Activated CD4-positive, alpha-beta T cell treated with anti-CD3 and anti-CD28 coated beads, Interleukin-2, amount 50 U/mL, for 1 hour (primary cell): ENCODE data around the gene TTC12.

ENCODE experiments used
- DNase-seq: peaks from one replicate; pipeline ENCODE4 v3.0.0-alpha.2; 2020

The TTC12 gene

DNA sequence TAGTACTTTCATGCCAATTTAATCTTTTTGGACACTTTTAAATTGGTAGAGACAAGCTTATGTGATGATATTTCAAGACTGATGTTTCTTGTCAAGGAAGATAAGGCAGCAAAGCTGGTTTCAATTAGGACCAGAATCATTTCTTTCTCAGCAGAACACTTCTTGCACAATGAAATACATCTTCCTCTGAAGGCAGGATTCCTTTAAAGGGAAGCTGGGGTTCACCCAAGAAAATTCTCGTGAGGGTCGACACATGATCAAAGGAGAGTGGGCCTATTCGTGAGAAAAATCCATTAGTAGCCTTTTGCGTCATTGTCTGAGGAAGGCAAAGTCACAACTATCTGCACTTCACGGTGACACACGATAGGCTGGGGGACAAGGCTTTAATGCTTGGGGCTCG lies 17.6 kb downstream of the TTC12 start:
- DNase-seq, result no peak

DNA sequence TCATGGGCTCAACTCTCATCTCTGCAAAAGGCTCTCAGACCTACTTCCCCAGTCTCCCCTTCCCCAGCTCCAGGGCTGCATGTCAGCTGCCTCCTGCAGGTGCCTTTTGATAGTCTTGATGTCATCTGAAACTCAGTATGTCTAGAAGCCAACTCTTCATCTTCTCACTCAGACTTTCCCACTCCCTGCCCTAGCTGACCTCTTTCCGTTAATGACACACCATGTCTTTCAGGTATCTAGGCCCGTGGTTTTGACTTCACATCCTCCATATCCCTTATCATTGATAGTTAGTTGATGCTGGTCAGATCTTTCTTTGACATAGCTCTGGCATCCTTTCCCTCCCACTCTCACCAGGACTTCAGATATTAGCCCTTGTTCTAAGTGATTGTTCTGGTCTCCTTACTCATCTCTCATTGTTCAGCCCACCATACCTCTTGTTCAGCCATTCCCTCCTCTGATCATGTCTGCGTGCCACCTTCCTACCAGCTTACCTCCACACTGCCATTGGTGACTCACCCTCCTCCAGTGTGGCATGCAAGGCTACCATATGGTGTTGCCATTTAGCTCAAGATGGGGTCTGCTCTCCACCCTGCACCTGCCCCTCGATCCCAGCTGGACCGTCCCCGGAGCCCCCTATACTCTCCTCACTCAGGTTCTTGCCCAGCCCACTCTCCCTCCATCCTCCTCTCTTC lies 18.4 kb downstream of the TTC12 start:
- DNase-seq, result no peak

DNA sequence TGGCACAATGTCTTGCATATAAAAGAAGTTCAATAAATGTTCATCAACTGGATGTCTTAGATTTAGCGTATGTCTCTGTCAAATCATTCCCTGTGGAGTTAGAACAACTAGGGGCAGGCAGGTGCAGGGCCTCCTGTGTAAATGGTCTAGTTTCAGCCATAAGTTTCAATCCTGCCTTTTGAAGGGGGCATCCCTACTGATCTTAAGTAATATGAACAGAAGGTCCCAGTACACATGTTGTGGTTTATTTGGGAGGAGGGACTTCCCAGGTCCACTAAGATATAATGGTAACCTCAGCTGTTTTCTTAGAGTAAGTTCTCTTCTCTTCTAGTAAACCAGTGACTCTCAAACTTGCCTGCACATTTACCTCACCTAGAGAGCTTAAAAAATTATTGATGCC lies 19.8 kb downstream of the TTC12 start:
- no peak for DNase-seq

DNA sequence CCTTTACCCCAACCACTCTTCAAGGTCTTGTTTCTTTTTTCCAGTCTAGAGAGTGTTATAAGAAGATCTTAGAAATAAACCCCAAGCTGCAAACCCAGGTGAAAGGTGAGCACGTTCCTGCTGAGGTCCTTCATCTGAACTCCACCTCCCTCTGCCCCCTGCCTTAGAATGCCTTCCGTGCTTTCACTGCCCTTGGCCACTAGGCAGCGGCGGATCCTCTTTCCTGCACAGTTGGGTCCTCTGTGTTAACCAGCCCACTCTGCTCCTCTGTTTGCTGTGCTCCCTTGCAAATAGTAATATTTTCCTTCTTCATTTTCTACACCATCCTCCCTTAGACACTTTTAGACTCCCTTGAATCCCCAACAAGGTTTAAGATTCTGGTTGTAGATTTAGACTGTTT lies 24.3 kb downstream of the TTC12 start:
- DNase-seq, result no peak

DNA sequence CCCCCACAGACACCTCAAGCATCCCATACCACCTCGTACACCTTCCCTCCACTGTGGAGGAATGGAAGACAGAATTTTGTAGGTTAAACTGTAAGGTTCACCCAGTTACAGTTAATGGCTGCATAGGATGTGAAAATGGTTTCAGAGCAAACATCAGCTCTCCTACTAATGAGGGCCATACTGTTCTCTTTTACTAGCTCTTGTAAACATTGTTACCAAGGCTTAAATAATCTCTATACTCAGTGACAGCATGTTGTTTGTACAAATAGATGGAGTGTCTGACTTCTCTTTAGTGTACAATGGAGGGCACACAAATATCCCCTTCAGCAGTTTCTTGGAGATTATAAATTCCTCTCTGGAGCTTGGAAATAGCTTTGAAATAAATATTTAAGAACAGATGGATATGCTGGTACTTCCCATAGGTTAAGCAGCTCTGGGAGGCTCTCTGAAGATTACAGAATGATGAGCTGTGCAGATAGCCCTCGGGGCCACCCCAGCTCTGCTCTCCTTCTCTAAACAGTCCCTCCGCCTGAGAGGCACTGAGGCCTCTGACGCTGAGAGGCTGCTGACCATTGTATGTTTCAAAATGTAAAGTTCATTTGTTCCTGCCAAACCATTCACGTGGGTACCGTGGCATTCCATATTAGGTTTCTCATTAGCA lies 25.7 kb downstream of the TTC12 start:
- DNase-seq, result no peak

DNA sequence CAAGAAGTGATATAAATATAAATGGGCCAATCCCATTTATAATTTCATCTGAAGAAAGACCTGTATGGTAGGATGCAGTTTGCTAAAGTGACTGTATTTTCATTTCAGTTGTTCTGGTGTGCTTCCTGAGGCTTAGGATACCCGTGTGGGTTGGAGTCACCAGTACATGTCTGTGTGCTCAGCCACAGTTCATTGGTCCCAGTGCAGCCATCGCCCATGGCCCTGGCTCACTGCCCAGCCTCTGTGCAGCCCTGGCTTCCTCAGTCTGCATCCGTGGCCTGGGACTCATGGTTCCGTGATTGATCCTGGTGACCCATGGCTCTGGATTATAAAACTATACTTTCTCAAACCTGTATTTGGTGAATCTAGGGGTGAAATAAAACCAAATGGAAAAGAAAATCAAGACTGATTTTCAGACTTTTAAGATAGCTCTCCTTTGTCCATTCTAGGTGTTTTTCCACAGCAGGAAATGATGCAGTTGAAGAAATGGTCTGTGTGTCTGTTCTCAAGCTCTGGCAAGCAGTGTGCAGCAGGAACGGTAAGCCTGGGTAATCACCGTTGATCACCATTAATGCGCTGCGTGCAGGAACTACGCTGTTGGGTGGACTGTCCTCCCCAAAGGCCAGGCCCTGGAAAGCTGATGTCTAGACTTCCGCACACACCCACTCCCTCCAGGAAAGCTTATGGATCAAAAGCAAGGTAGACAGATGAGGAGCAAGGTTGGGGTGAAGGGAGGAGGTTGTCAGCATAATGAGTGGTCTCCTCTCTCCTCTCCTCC lies 27.2 kb downstream of the TTC12 start:
- no peak for DNase-seq

DNA sequence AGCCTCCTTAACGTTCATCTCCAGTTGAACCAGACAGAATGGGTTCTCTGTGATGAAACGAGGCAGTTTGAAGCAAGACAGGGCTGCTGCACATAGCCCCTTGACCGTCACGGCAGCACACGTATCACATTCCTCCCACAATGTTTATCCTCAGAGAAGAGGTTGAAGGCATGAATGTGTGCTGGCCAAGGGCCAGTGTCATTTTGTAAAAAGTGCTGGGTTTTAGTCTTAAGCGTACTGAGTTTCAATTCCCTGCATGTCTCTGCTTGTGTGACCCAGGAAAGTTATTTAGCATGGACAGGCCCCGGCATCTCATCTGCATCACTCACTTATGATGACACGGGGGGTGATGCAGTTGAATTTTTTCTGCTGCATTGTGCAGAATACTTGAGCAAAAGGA lies 31.6 kb downstream of the TTC12 start:
- no peak for DNase-seq

DNA sequence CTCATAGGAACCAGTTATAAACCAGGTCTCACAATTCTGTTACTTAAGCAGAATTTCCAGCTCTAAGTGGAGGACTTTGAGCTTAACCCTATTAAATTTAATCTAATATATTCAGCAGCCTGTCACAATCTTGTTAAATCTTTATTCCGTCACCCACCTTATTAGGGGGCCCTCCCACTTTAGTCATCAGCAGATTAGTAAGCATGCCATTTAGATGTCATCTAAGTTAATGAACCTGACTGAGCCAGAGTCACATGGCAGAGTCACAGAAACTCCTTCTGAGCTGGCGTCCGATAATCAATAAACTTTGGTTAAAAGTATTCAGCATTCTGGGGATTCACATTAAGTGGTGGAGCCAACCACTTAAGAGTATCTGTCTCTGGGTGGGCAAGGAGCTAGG lies 35.1 kb downstream of the TTC12 start:
- no peak for DNase-seq

DNA sequence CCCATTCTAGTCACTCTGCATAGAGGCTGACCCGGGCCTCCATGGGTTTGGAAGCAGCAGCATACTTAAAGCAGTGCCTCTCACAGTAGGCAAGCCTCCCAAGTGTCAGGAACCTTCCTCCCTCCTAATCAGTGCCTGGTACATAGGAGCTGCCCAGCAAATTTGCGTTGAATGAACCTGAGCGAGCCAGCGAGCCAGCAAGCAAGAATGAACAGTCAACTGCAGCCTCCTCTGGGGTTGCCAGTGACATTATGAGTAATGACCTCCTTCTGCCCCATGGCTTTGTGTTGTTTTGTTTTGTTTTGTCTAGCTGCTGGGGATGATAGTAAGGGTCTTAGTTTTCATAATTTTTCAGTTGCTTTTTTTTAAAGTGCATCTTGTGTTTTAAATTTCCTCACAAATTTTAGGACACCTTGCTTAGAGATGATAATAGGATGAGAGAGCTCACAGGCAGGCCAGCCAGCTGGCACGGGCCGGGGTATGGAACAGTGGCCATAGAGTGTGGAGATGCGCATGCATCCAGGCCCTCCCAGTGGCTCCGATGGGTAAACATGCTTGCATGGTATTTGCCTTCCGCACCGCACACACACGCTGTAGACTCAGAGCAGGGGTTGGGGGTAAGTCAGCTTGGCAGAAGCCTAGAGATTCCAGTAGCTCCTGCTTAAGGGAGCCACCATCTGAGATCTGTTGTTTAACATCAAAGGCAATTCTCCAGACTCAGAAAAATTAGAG lies 36.1 kb downstream of the TTC12 start:
- DNase-seq, result no peak

DNA sequence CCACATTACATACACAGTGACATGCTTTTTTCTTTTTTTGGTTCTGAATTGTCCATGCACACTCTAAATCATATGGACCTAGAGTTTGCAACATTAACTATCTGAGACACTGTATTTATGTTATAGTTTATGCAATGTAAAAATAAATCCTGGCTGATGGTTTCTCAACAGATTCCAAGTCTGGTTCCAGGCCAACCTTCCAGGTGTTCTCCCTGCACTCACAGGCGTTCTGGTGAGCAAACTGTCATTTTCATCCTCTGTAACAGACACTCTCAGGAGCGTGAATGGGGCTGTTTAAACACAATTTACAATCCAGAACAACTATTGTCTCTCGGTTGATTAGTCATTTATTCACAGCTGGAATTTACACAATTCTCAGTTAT lies 36.7 kb downstream of the TTC12 start:
- no peak for DNase-seq

DNA sequence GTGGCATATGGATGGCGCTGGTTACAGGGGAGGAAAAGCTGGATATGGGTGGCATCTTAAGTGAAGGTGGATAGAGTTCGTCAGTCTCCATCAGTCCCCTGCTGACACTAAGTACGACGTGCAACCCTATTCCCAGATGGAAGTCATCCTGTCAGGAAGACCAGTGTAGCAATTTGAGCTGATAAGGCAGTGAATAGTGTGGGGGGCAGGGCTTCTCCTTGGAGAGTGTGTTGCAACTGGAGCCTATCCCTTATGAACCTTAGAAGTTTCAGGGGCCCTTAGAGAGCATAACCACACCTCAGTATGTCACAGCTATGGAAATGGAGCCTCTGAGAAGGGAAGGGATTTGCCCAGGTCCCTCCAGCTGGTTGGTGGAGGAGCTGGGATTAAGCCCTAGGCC lies 37.1 kb downstream of the TTC12 start:
- no peak for DNase-seq

DNA sequence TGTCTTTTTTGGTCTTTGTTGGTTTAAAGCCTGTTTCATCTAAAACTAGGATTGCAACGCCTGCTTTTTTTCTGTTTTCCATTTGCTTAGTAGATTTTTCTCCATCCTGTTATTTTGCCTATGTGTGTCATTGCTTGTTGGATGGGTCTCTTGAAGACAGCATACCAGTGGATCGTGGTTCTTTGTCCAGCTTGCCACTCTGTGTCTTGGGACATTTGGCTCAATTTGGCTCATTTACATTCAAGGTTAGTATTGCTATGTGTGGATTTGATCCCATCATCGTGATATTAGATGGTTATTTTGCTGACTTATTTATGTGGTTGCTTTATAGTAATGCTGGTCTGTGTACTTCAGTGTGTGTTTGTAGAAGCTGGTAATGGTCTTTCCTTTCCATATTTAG lies 41.8 kb downstream of the TTC12 start:
- no peak for DNase-seq

DNA sequence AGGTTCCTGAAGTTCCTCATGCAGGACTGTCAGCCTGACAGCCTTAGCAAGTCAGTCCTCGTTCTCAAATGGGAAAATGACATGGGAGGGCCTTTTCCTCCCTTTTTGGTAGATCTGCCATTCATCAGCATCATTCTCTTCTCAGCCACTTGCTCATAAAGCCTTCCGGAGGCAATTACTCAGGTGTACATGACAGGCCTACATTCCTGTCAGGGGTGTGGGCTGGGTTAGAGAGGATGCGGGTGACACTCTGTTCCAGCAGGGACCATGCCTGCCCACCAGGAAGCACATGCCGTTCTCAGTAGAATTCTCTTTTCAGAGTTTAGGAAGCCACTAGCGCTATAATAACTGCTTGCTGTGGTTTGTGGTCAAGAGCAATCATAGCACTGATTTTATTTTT lies 49.0 kb downstream of the TTC12 start:
- DNase-seq, result no peak

DNA sequence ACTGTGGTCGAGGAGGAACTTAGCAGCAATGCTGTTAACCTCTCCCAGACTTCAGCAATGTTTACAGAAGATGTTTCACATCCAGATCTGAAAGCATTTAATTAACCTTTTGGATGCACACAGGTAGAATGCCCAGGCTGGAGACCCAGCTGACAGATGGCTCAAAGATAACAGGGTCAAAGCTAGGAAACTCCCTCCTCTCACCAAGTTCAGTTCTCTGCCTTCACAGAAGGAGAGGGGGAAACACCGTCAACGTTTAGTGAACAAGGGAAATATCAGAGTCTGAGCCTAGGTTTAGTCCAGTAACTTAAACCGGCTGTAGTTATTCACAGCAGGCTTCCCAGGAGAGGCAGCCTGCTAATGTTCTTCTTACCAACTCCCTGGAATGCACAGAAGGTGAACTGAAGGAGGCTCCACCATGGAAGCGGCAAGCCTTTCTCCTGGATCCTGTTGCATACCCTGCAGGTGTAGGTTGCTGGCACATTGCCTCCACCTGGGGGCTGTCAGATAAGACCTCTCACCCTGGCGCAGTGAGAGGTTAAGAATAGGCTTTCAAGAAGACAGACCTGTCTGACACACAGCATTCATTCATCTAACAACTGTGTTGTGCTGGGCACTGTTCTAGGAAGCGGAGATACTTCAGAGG lies 49.7 kb downstream of the TTC12 start:
- no peak for DNase-seq

DNA sequence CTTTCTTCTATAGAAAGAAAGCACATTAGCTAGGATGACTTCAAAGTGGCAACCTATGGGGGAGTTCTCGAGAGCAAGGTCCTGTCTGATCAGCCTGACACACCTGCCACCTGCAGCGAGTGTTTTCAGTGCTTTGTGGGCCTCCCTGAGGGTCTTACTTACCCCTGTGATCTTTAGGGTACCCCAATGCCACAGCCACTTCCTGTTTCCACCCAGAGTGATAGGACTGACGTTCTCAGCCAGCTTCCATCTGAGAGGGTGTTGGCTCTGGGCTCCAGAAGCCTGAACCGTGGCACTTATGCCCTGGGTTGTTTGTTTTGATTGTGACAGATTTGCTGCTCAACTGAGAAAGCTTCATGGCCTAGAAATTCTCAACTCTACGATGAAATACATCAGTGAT lies 51.5 kb downstream of the TTC12 start:
- no peak for DNase-seq

DNA sequence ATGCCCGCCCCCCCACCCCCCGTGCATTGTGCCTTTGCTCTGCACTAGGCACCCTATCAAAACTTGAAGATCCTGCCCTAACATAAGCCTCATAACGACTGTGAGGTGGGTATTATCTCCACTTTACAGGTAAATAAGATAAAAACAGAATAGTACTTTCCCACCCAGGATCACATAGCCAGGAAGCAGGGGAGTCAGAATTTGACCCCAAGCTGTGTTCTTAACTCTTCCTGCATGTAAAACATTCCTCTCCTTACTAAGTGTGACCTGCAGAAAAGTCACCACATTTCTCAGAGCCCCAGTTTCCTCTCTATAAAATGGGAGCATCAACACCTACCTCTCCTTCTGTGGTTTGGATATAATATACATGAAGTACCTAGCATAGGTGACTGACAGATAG lies 55.0 kb downstream of the TTC12 start:
- no peak for DNase-seq

DNA sequence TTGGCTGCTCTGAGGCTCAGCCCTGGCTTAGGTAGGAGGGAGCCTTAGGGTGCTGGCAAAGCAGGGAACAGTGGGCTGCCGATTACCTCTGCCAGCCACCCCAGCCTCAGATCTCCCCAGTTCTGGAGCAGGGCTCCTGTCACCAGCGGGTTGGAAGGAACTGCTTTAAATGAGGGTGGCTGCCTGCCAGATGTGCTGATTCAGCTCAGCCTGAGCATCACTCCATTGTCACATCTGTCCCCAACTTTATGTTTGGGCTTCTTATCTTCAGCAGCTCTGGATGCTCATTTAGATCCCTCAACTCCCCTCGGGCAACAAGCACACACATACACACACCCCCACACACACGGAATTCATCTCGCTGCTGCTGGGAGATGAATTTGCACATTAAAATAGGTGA lies 56.3 kb downstream of the TTC12 start:
- DNase-seq, result no peak

DNA sequence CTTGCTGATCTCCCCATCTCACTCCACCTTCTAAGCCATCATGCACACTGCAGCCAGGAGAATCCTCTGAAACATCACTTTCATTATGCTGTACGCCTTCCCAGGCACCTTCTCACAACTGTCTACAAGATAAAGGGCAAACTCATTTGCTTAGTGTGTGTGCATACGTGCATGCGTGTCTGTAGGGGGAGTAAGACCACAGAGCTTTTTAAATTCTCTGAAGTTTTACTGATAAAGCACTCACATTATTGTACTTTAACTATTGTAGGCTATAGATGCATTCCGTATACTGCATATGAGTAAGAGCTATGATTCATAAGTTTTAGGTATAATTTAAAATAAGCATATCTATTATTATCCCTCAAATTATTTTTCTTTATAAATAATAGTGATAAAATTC lies 57.9 kb downstream of the TTC12 start:
- no peak for DNase-seq

DNA sequence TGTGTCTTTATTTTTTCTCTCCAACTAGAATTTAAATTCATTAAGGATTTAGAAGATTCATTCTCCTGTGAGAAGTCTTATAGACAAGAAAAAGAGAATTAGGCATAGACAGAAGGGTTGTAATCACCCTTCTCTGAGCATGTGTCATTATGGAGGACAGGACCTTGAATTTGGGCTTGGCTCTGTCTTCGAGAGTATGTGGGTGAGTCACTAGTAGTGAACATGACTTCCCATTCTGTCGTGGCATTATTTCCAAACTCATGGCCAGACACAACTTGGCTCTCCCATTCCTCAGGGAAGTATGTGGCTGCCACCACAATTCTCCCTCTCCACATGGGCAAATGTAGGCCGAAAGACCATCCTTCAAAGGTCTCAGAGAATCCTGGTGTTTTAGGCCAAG lies 58.9 kb downstream of the TTC12 start:
- no peak for DNase-seq

DNA sequence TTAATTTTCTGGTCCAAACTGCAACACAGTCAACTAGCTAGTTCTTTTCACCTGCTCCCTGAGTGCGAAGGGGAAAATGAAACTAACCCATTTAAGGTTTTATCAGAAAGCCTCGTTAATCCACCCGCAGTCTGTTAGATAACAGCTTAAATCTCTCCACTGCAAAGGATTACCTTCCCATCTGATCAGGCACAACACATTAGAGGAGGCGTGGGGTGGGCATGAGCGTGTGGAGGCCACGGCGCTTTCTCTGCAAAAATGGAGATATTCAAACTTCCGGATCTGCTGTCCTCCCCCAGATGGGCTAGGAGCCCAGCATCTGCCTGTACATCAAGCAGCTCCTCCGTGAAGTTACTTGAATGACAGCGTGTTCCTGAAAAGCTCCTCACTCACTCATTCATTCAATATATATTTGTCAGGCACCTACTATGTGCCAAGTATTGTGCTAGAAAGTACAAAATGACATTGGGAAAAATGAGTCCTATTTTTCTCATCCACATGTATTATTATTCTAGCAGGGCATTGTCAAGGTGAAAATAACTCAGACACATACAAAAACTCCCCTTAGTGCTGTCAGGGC lies 59.7 kb downstream of the TTC12 start:
- DNase-seq, result no peak

DNA sequence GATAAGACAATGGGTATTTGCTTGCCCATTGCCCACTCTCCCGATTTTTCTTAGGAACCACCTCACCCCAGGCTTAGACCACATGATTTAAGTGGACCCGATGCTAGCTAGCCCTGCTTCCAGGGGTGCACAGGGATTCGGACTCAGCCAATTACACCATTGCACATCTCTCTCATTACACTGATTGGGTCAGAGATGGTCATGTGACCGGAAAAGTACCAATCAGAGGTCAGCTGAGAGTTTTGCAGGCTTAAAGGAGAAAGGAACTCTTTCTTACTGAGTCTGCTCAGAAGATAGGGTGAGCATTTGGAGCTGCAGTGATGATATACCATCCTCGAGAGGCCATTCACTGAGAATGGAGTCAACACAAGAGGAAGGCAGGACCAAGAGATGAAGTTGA lies 61.0 kb downstream of the TTC12 start:
- no peak for DNase-seq

DNA sequence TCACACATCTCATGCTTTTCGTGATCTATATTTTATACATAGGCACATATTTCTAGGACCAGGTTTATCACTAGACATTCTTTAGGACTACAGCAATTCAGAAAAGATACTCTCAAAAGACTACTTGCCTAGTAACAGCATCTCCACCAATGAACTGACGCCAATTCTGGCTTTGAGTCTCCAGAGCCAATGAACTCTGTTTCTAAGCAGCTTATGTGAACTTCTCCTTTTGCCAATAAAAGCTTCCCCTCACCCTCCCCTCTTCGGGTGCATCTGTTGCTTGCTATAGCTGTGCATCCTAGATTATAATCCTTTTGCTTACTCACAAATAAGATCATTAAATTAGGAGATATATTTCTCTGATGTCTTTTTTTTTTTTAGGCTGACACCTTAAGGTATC lies 61.8 kb downstream of the TTC12 start:
- no peak for DNase-seq
